GM19238 (cell line): Measurements from ENCODE around the gene PPIF.
"Not testable (repeated sequence)": the region's sequence is repeated elsewhere in the genome, so short reads cannot be mapped to it uniquely, and the experiment has no call there.

Experiments
- DNase-seq: peaks from one replicate; pipeline ENCODE4 v3.0.0; 2011; ENCODE audit warnings: low spot score; ENCODE audit not compliant: insufficient read length

The PPIF gene

GRCh38 chr10:79329529-79329928 lies 17.7 kb upstream of the PPIF start:
- DNase-seq: no peak

GRCh38 chr10:79331226-79331625 lies 16.0 kb upstream of the PPIF start:
- no peak for DNase-seq

- DNase-seq: peak; percentile 54
Measured at GRCh38 chr10:79331709-79332108, 15.6 kb upstream of the PPIF start.

- DNase-seq: not testable (repeated sequence)
Measured at GRCh38 chr10:79332610-79333315, 14.5 kb upstream of the PPIF start.

GRCh38 chr10:79333513-79333912 lies 13.8 kb upstream of the PPIF start:
- DNase-seq: no peak

- no peak for DNase-seq
Measured at GRCh38 chr10:79334573-79334972, 12.7 kb upstream of the PPIF start.

GRCh38 chr10:79335094-79335469 lies 12.2 kb upstream of the PPIF start:
- no peak for DNase-seq

GRCh38 chr10:79335470-79336235 lies 11.6 kb upstream of the PPIF start:
- DNase-seq: no peak

- no peak for DNase-seq
Measured at GRCh38 chr10:79336276-79336675, 11.0 kb upstream of the PPIF start.

GRCh38 chr10:79336739-79337138 lies 10.5 kb upstream of the PPIF start:
- no peak for DNase-seq

- DNase-seq: not testable (repeated sequence)
Measured at GRCh38 chr10:79337783-79338469, 9.3 kb upstream of the PPIF start.

- no peak for DNase-seq
Measured at GRCh38 chr10:79339266-79339665, 8.0 kb upstream of the PPIF start.

- no peak for DNase-seq
Measured at GRCh38 chr10:79340646-79341244, 6.5 kb upstream of the PPIF start.

- DNase-seq: no peak
Measured at GRCh38 chr10:79342295-79342761, 4.9 kb upstream of the PPIF start.

- DNase-seq: no peak
Measured at GRCh38 chr10:79342811-79343561, 4.3 kb upstream of the PPIF start.

- DNase-seq: no peak
Measured at GRCh38 chr10:79344502-79345195, 2.6 kb upstream of the PPIF start.

GRCh38 chr10:79345241-79346011 lies 1.8 kb upstream of the PPIF start:
- DNase-seq: no peak

- no peak for DNase-seq
Measured at GRCh38 chr10:79346012-79346340, 1.3 kb upstream of the PPIF start.

GRCh38 chr10:79346388-79347225 lies 662 bp upstream of the PPIF start:
- DNase-seq: no peak
